GM18870 (cell line): ENCODE data around the gene CAMTA1.

Source experiments
- ATAC-seq: cut with Tn5 transposase; IDR thresholded peaks from one replicate; pipeline ENCODE4 v1.9.1; 2021; ENCODE audit warnings: moderate library complexity; ENCODE audit not compliant: unreplicated experiment

The CAMTA1 gene

DNA sequence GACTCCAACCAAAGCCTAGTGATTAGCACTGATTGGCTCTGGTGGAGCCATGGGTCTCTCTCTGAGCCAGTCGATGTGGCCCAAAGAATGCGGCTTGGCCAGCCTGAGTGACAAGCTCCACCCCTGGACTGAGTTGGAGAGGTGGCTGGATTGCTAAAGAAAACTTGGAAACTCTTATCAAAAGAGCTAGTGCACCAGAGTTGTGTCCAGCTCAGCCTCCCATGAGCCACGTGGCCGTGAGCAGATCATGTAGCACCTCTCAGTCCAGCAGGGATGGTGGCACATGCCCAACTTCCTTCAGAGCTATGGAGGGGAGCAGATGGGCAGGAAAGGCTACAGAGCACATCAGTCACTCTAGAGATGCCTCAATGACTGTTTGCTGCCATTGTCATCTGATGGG, 843.0 kb downstream of the CAMTA1 start:
- no peak for ATAC-seq

- ATAC-seq = no peak
Measured at GRCh38 chr1:7629011-7629410, 843.8 kb downstream of the CAMTA1 start.

DNA sequence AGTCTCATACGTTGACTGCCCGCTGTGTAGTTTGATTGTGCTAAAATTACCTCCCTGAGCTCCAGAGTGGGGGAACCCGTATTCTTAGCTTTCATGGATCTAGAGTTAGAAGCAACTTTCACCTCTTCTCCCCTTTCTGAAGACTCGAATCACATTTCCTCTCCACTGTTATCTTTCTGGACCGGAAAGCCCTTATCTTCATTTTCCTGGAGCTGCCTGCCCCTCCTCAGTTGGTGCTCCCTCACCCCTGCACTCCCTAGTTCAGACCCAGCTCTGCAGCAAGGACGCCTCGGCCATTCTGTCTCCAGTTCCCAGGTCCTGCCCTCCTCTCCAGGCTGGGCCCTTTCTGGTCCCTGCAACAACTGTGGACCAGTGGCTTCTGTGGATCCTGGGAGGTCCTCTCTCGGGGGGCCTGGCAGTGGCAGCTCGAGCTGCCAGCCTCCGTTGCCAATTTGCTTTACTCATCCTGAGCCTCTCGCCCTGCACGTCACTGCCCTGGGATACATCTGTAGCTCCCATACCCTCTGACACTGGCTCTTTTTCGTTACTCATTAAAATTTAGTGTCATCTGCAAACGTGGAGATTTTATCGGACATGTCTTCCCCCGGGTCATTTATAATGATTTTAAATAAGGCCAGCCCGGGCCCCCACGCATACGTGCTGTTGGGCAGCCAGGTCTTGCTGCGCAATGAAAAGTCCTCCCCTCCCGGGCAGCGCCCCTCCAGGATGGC, 844.4 kb downstream of the CAMTA1 start:
- no peak for ATAC-seq

- ATAC-seq = no peak
Measured at GRCh38 chr1:7630378-7630777, 845.1 kb downstream of the CAMTA1 start.

GRCh38 chr1:7632176-7632575, 846.9 kb downstream of the CAMTA1 start:
- ATAC-seq = no peak

DNA sequence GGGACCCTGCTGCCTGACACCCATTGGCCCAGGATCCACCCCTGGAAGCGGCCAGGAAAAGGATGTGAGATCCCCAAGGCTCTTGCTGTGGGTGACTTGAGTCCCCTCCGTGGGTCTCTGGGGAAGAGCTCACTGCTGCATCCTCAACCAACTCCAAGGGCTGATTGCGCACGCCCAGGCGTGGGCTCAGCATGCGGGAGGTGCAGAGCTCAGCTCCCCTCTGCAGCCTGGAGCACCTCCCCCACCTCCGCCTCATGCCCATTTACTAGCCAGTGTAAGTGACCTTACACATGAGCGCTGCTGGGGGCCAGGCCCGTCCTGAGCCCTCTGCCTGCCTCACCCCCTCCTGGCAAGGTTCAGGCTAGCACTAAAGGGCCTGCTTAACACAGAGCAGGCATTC, 847.4 kb downstream of the CAMTA1 start:
- ATAC-seq = no peak

- no peak for ATAC-seq
Measured at GRCh38 chr1:7633506-7634245, 848.4 kb downstream of the CAMTA1 start.

DNA sequence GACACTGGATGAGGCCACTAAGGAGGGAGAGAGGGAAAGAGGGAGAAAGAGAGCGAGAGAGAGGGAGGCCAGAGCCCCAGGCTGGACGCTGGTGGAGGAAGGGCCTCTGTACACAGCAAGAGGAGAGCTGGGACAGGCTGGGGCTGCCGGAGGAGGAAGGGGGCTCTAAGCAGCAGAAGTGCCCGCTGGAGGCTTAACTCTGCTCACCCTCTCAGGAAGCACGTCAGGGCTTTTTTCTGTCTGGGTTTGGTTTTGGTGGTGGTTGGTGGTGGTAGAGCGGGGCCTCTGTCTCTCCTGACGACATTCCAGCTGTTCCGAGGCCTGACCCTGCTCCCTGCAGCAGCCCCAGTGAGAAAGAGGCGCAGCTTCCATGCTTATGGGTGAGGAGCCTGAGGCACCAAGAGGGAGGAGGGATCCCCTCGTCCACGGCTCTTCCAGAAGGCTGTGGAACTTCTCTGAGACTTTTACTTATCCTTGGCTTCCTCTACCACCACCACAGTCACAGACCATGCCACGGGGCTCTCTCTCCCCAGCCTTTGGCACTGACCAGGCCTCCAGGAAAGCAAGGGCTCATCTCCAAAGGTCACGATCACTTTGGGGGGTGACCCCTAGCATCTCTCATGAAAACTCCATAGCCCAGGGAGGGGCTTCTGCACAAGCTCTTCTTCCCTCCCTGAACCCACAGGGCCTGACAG, 849.4 kb downstream of the CAMTA1 start:
- no peak for ATAC-seq

- no peak for ATAC-seq
Measured at GRCh38 chr1:7636795-7637526, 851.7 kb downstream of the CAMTA1 start.

- ATAC-seq = no peak
Measured at GRCh38 chr1:7638078-7638477, 852.8 kb downstream of the CAMTA1 start.

DNA sequence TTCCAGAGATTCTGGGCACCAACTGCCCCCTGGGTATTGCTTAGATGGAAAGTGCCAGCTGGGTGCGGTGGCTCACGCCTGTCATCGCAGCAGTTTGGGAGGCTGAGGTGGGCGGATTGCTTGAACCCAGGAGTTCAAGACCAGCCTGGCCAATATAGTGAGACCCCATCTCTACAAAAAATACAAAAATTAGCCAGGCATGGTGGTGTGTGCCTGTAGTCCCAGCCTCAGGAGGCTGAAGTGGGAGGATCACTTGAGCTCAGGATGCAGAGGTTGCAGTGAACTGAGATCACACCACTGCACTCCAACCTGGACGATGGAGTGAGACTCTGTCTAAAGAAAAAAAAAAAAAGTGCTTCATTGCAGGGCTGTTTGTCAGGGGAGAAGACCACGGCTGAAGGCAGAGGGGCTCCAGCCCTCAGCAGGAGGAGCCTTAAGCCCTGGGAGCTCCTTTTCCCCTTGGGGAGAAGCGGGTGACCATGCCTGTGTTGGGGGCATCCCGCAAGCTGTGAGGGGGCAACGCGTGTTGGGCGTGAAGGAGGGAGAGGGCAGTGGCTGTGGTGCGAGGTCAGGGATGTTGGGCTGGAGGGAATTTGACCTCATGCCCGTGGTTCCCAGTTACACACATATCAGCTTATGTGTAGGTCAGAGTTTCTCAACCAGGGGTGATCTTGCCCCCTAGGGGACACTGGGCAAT, 854.3 kb downstream of the CAMTA1 start:
- no peak for ATAC-seq

GRCh38 chr1:7640350-7640749, 855.1 kb downstream of the CAMTA1 start:
- ATAC-seq = no peak

GRCh38 chr1:7640920-7641585, 855.8 kb downstream of the CAMTA1 start:
- no peak for ATAC-seq

GRCh38 chr1:7641587-7642417, 856.5 kb downstream of the CAMTA1 start:
- ATAC-seq = no peak

GRCh38 chr1:7642418-7642704, 857.1 kb downstream of the CAMTA1 start:
- ATAC-seq = no peak

DNA sequence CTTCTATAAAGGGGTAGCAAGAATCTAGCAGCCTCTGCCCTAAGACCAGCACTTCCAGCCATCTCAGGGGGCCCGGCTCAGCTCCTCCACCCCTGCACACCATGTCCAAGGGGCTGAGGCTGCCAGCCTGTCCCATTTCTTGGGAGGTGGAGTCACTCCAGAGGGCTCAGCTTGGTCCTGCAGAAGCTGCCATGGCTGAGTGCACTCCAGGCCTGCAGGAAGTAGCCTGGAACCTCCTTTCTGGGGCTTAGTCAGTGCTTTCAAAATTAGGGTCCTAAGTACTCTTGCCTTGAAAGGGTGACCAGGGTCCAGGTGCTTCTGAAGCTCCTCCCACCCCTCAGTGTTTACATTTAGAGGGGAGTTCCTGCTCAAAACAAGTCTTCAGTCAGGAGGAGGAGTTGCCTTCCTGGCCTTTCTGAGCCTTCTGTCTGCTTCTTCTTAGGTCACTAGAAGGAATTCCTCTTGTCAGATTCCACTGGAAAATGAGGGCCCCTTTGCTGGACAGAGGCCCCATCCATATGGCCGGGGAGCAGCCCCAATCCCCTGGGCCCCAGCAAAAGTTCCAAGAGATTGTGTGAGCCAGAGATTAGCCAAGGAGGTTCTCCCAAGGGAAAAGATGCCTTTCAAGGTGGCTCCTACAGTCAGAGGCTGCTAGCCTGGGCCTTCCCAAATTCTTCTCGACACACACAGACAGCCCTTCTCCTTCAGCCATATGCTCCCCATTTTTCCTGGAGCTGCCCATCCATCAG, 857.7 kb downstream of the CAMTA1 start:
- ATAC-seq = no peak

DNA sequence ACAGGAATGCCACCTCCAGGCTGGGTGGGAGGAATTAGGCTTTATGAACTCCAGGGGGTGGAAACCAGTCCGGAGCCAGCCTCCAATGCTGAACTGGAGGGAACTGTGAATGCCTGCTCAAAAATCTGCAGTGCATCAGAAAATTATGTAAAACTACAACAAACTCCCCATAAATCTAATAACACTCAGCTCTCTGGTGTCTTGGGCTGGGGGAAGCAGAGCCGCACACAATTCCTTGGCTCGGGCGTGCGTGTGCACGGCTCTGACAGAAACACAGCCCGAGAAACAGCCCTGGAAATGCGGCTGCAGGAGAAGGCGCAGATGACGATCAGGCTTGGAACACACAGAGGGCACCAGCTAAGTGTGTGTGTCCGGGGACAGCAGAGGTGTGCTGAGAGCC, 858.3 kb downstream of the CAMTA1 start:
- ATAC-seq = no peak

GRCh38 chr1:7644086-7644485, 858.8 kb downstream of the CAMTA1 start:
- ATAC-seq = no peak
